H1 (cell line): ENCODE data around the gene TGFBR1. TPM values are rescaled to one million over a fixed set of nuclear protein-coding genes. Genes with fewer than 3 reads are reported as not detected.

Experiments
- CTCF ChIA-PET: fragments of 300-600 bp; sonication (Branson Sonifier 250); formaldehyde crosslinking; loops from one replicate; lab custom pipeline; 2021; ENCODE audit not compliant: partially characterized antibody; lab: Charles Lee
- POLR2A ChIA-PET: fragments of 300-600 bp; sonication (Branson Sonifier 250); formaldehyde crosslinking; loops from one replicate; lab custom pipeline; 2021; ENCODE audit warnings: inconsistent platforms; ENCODE audit not compliant: partially characterized antibody; lab: Charles Lee
- DNase-seq, 2 experiments: peaks; one replicate each; pipeline versions ENCODE4 v3.0.0 to v3.0.0-alpha.2; 2010 to 2022; ENCODE audit warnings: low spot score in 2 of 2, low read depth in 1 of 2, mixed read lengths in 1 of 2
- FAIRE-seq: peaks from 2 replicates; lab custom pipeline; 2011; peaks lifted over from hg19 to GRCh38; lab: Jason Lieb, UNC
- H2AFZ ChIP-seq: 2 replicates; pipeline ENCODE4 v1.8.1; 2012; ENCODE audit warnings: low read length, inconsistent platforms
- H2AK5ac ChIP-seq: 2 replicates; pipeline ENCODE4 v1.6.1; 2013; ENCODE audit warnings: low read depth, low read length
- H2BK120ac ChIP-seq: replicated peaks from 2 replicates; pipeline ENCODE3; 2013; ENCODE audit warnings: low read depth, low read length, inconsistent platforms
- H2BK12ac ChIP-seq: 2 replicates; pipeline ENCODE4 v1.6.1; 2013; ENCODE audit warnings: low read depth, low read length
- H2BK15ac ChIP-seq: 2 replicates; pipeline ENCODE4 v1.6.1; 2013; ENCODE audit warnings: low read length
- H2BK20ac ChIP-seq: 2 replicates; pipeline ENCODE4 v1.6.1; 2013; ENCODE audit warnings: low read length
- H2BK5ac ChIP-seq: 2 replicates; pipeline ENCODE4 v1.6.1; 2013; ENCODE audit warnings: low read depth, low read length
- H3K14ac ChIP-seq: 2 replicates; pipeline ENCODE4 v1.6.1; 2013; ENCODE audit warnings: inconsistent platforms; ENCODE audit not compliant: insufficient read length
- H3K18ac ChIP-seq: 2 replicates; pipeline ENCODE4 v1.6.1; 2013; ENCODE audit warnings: low read length; ENCODE audit errors: extremely low read depth
- H3K23ac ChIP-seq: 2 replicates; pipeline ENCODE4 v1.6.1; 2013; ENCODE audit warnings: inconsistent platforms; ENCODE audit not compliant: insufficient read length
- H3K23me2 ChIP-seq: 2 replicates; pipeline ENCODE4 v1.6.1; 2013; ENCODE audit warnings: low read depth, low read length
- H3K27ac ChIP-seq: 2 replicates; pipeline ENCODE4 v1.6.1; 2011; ENCODE audit warnings: low read depth, low read length, inconsistent platforms
- H3K27me3 ChIP-seq, 4 experiments: replicated peaks in 1 of 4; 1 replicate in 1 of 4; 2 replicates in 3 of 4; pipeline versions ENCODE4 v1.6.1 to v1.8.1; 2011 to 2013; ENCODE audit warnings: low read length in 3 of 4, mild to moderate bottlenecking in 3 of 4, inconsistent platforms in 2 of 4, mixed read lengths in 2 of 4, moderate library complexity in 1 of 4; ENCODE audit not compliant: control insufficient read depth in 3 of 4, insufficient read depth in 3 of 4; ENCODE audit errors: extremely low read depth in 1 of 4
- H3K36me3 ChIP-seq, 4 experiments: 2 replicates each; pipeline versions ENCODE4 v1.6.1 to v1.8.1; 2011 to 2013; ENCODE audit warnings: mild to moderate bottlenecking in 4 of 4, low read length in 3 of 4, moderate library complexity in 2 of 4, control low read depth in 1 of 4, inconsistent platforms in 1 of 4; ENCODE audit not compliant: insufficient read depth in 4 of 4, control insufficient read depth in 2 of 4
- H3K4ac ChIP-seq: replicated peaks from 2 replicates; pipeline ENCODE3; 2013; ENCODE audit warnings: low read length, low read depth, mixed read lengths, inconsistent platforms; ENCODE audit not compliant: insufficient read length
- H3K4me1 ChIP-seq, 4 experiments: replicated peaks in 1 of 4; 1 replicate in 1 of 4; 2 replicates in 3 of 4; pipeline versions ENCODE4 v1.6.1 to v1.8.1; 2011 to 2013; ENCODE audit warnings: low read length in 3 of 4, inconsistent platforms in 2 of 4, mixed read lengths in 1 of 4; ENCODE audit not compliant: insufficient read depth in 4 of 4, control insufficient read depth in 3 of 4
- H3K4me2 ChIP-seq, 2 experiments: 2 replicates each; pipeline versions ENCODE4 v1.6.1 to v1.8.1; 2011 to 2013; ENCODE audit warnings: low read depth in 2 of 2, low read length in 2 of 2, control low read depth in 1 of 2, inconsistent platforms in 1 of 2, mild to moderate bottlenecking in 1 of 2; ENCODE audit not compliant: insufficient read depth in 1 of 2
- H3K4me3 ChIP-seq, 4 experiments: fragments of 200-600, 300-600 bp in 1 of 4; sonication (generic), shearing (Covaris generic), sonication (Bioruptor Twin) in 1 of 4; 2 replicates each; pipeline versions ENCODE4 v1.5.1 to v1.8.1; 2011 to 2016; ENCODE audit warnings: low read length in 4 of 4, low read depth in 3 of 4, control low read depth in 2 of 4, inconsistent platforms in 2 of 4, mild to moderate bottlenecking in 2 of 4, mixed read lengths in 1 of 4, moderate library complexity in 1 of 4; ENCODE audit not compliant: insufficient read depth in 2 of 4; ENCODE audit errors: extremely low read depth in 1 of 4
- H3K56ac ChIP-seq: replicated peaks from 2 replicates; pipeline ENCODE3; 2013; ENCODE audit warnings: low read depth, mild to moderate bottlenecking, mixed read lengths, low read length, inconsistent platforms; ENCODE audit not compliant: insufficient read length
- H3K79me1 ChIP-seq: 2 replicates; pipeline ENCODE4 v1.6.1; 2013; ENCODE audit warnings: low read depth, low read length, control low read depth
- H3K79me2 ChIP-seq, 2 experiments: 2 replicates each; pipeline versions ENCODE4 v1.6.1 to v1.8.1; 2012 to 2013; ENCODE audit warnings: low read length in 2 of 2, mild to moderate bottlenecking in 2 of 2, inconsistent platforms in 1 of 2; ENCODE audit not compliant: insufficient read depth in 2 of 2, control insufficient read depth in 1 of 2
- H3K9ac ChIP-seq, 4 experiments: replicated peaks in 1 of 4; 1 replicate in 1 of 4; 2 replicates in 3 of 4; pipeline versions ENCODE4 v1.6.1 to v1.8.1; 2011 to 2013; ENCODE audit warnings: low read depth in 3 of 4, low read length in 3 of 4, control low read depth in 2 of 4, mild to moderate bottlenecking in 2 of 4, moderate library complexity in 2 of 4, inconsistent platforms in 1 of 4; ENCODE audit errors: extremely low read depth in 1 of 4
- H3K9me3 ChIP-seq, 2 experiments: 2 replicates each; pipeline versions ENCODE4 v1.6.1 to v1.8.1; 2012 to 2013; ENCODE audit warnings: mild to moderate bottlenecking in 2 of 2, moderate library complexity in 2 of 2, control low read depth in 1 of 2, inconsistent platforms in 1 of 2, low read depth in 1 of 2, low read length in 1 of 2, mixed read lengths in 1 of 2; ENCODE audit not compliant: insufficient read depth in 2 of 2
- H4K20me1 ChIP-seq, 2 experiments: replicated peaks in 1 of 2; 2 replicates each; pipeline versions ENCODE3 to v1.8.1; 2011 to 2013; ENCODE audit warnings: inconsistent platforms in 2 of 2, low read length in 2 of 2, mild to moderate bottlenecking in 1 of 2; ENCODE audit not compliant: insufficient read depth in 2 of 2, control insufficient read depth in 1 of 2
- H4K5ac ChIP-seq: 2 replicates; pipeline ENCODE4 v1.6.1; 2013; ENCODE audit warnings: low read length, low read depth, mixed read lengths, inconsistent platforms; ENCODE audit not compliant: insufficient read length
- H4K8ac ChIP-seq: 2 replicates; pipeline ENCODE4 v1.8.0; 2013; ENCODE audit warnings: mild to moderate bottlenecking, moderate library complexity, low read length, inconsistent platforms; ENCODE audit not compliant: insufficient read depth; ENCODE audit errors: extremely low read depth
- H4K91ac ChIP-seq: replicated peaks from 2 replicates; pipeline ENCODE3; 2013; ENCODE audit warnings: low read length, mixed read lengths, inconsistent platforms; ENCODE audit not compliant: insufficient read length
- GTF2F1 ChIP-seq: IDR thresholded peaks from 2 replicates; pipeline ENCODE4 v1.6.1; 2012; ENCODE audit warnings: low read depth, low read length, improper control_type of control experiment, borderline replicate concordance
- RBBP5 ChIP-seq: IDR thresholded peaks from 2 replicates; pipeline ENCODE4 v1.7.1; 2012; ENCODE audit warnings: low read depth, mild to moderate bottlenecking, inconsistent platforms, low read length, moderate library complexity, borderline replicate concordance
- WGBS, 2 experiments: shearing (Covaris generic) in 1 of 2; methylation state at CpG; one replicate each; pipeline versions ENCODE4 v1.1.6 to v1.1.7; 2013 to 2015; ENCODE audit warnings: low lambda C conversion rate in 2 of 2, mixed read lengths in 2 of 2, inconsistent platforms in 1 of 2, low coverage in 1 of 2, missing lambda C conversion rate in 1 of 2; ENCODE audit not compliant: insufficient replicate concordance in 2 of 2, insufficient coverage in 1 of 2, insufficient read length in 1 of 2; ENCODE audit errors: extremely low coverage in 1 of 2, missing lambda C conversion rate in 1 of 2; 5-methylcytosine and 5-hydroxymethylcytosine counted together
- polyA plus RNA-seq, 7 experiments: library from polyadenylated mRNA; depleted of rRNA in 3 of 7; stranded (reverse) in 5 of 7; unstranded in 2 of 7; fragments of >200 nt in 5 of 7; fragments of 200-250 nt in 2 of 7; gene quantifications; 1 replicate in 5 of 7; 2 replicates in 1 of 7; 4 replicates in 1 of 7; pipeline versions ENCODE4 v1.2.1 to v1.2.3, GENCODE V29; 2011 to 2013; ENCODE audit warnings: missing spikeins in 2 of 7, mixed read lengths in 2 of 7
- total RNA-seq: library from RNA; stranded (reverse); fragmentation: NEBNext Ultra II Directional; extraction: Animal tissue kit (Norgen Biotek cat#: 25700); gene quantifications from 2 replicates; pipeline ENCODE4 v1.2.1, GENCODE V29; 2021

Gene TGFBR1
- total and polyA plus RNA-seq, 2 of the 8 experiments (the other 6 are each of a cell fraction or from before 2014, with no cell fraction given): 16.8 to 52.4 TPM

DNA sequence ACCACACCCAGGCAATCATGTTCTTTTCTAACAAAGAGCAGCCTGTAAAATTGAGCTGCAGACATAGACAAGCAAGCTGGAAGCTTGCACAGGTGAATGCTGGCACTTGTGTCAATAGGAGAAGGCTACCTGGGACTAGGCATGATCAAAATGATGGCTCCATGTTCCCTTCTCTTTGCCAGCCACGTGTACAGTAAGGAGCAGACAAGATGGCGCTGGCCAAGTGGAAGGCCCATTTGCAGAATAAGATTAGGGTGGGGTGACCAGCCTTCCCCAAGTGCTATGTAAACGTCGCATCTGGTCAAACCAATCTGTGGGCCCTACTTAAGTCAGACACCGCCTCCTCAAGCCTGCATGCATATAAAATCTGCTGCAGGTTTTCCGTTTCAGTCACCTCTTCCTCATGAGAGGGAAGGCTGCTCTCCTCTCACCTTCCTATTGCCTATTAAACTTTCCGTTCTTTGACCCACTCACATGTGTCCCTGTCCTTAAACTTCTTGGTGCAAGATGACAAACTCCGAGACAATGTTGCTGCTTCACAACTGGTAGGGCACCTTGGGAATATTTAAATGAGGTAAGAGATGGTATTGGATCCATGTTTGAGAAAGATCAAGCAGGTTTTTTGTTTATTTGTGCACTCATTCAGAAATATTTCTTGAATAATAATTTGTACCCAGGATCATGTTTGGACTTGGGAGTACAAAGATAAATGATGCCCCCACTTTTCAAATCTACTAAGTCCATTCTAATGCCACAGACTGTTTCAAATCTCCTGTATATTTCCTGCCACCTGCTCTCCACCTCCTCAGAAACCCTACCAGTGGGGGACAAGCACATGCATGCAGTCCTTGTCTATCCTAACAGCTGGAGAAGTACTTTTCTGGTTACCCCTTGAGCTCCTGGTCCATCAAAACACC is 30.7 kb upstream of the TGFBR1 start:
- Histone ChIP-seq H2BK12ac (no peak overlapping the region), H3K23ac (no peak overlapping the region), H2AK5ac (no peak overlapping the region), H2AFZ (no peak overlapping the region), H3K4me3 (no peak overlapping the region), H3K18ac (no peak overlapping the region), H2BK5ac (no peak overlapping the region)
- WGBS, 2 experiments: 81% methylated on average over 8 of the region's 8 CpGs; no CpG with 5 or more reads in 1 of the 2 experiments
- FAIRE-seq: no peak
- no peak for TF ChIP-seq GTF2F1
- no peak for TF ChIP-seq RBBP5
- TF ChIP-seq, all 59 proteins: peak for 0
- no peak overlapping the region for H3K27ac ChIP-seq
- H3K14ac ChIP-seq: no peak overlapping the region
- H2BK20ac ChIP-seq: no peak overlapping the region
- 0 out of 7 replicates have a peak, but pooled peaks cover 0 to 2% (median 0%) of the 10 kb centered on the region in 4 experiments for H3K4me1 ChIP-seq
- H4K8ac ChIP-seq: no peak overlapping the region
- H4K20me1 ChIP-seq: no peaks in the 10 kb centered on the region
- DNase-seq: no peak
- no peak overlapping the region for H3K4ac ChIP-seq
- no peak overlapping the region for H3K4me2 ChIP-seq
- H3K9ac ChIP-seq: no peak overlapping the region
- H2BK120ac ChIP-seq: no peak overlapping the region
- no peaks in the 10 kb centered on the region for H3K9me3 ChIP-seq
- H3K79me1 ChIP-seq: no peaks in the 10 kb centered on the region
- no peak overlapping the region for H4K5ac ChIP-seq
- H2BK15ac ChIP-seq: no peak overlapping the region
- no peaks in the 10 kb centered on the region for H3K36me3 ChIP-seq
- ChIA-PET POLR2A (no interaction called here), CTCF (no interaction called here)
- no peak overlapping the region for H4K91ac ChIP-seq
- no peaks in the 10 kb centered on the region; the same call in 1 of the 2 replicates for H3K23me2 ChIP-seq
- H3K56ac ChIP-seq: no peak overlapping the region
- H3K79me2 ChIP-seq: no peaks in the 10 kb centered on the region
- peaks cover 0 to under 1% (median 0%) of the 10 kb centered on the region in 4 experiments; a peak in 1 of 7 replicates for H3K27me3 ChIP-seq
